Neuronal stem cell (in vitro differentiated cells): ENCODE measurements around the gene BRPF3. TPM values are rescaled to one million over a fixed set of nuclear protein-coding genes. Genes with fewer than 3 reads are reported as not detected.

ENCODE experiments used
- DNase-seq: peaks from one replicate; pipeline ENCODE4 v3.0.0-alpha.2; 2013; ENCODE audit warnings: low spot score
- H2AFZ ChIP-seq: one replicate; pipeline ENCODE4 v1.6.1; 2013; ENCODE audit warnings: mild to moderate bottlenecking, low read length, inconsistent platforms
- H2AK5ac ChIP-seq: 2 replicates; pipeline ENCODE4 v1.6.1; 2013; ENCODE audit warnings: low read depth, mild to moderate bottlenecking, inconsistent platforms, low read length, moderate library complexity, mixed read lengths
- H2BK120ac ChIP-seq: 2 replicates; pipeline ENCODE4 v1.6.1; 2013; ENCODE audit warnings: low read depth, mild to moderate bottlenecking, inconsistent platforms, low read length, moderate library complexity, mixed read lengths
- H2BK12ac ChIP-seq: one replicate; pipeline ENCODE4 v1.6.1; 2013; ENCODE audit warnings: low read length, inconsistent platforms
- H2BK15ac ChIP-seq: 2 replicates; pipeline ENCODE4 v1.6.1; 2013; ENCODE audit warnings: mild to moderate bottlenecking, low read length, inconsistent platforms, mixed read lengths
- H2BK5ac ChIP-seq: one replicate; pipeline ENCODE4 v1.6.1; 2013; ENCODE audit warnings: inconsistent platforms, mild to moderate bottlenecking, low read length, moderate library complexity
- H3K14ac ChIP-seq: one replicate; pipeline ENCODE4 v1.6.1; 2013; ENCODE audit warnings: low read length, inconsistent platforms
- H3K18ac ChIP-seq: 2 replicates; pipeline ENCODE4 v1.6.1; 2013; ENCODE audit warnings: low read length, inconsistent platforms
- H3K23ac ChIP-seq: 2 replicates; pipeline ENCODE4 v1.6.1; 2013; ENCODE audit warnings: low read depth, mild to moderate bottlenecking, mixed read lengths, low read length, inconsistent platforms; ENCODE audit not compliant: poor library complexity
- H3K27ac ChIP-seq: replicated peaks from 3 replicates; pipeline ENCODE4 v1.5.1; 2013; ENCODE audit warnings: low read length, inconsistent platforms
- H3K27me3 ChIP-seq, 3 experiments: 2 replicates each; pipeline ENCODE4 v1.6.1; 2013; ENCODE audit warnings: low read length in 3 of 3, mild to moderate bottlenecking in 2 of 3, inconsistent platforms in 1 of 3, low read depth in 1 of 3, mixed read lengths in 1 of 3, moderate library complexity in 1 of 3; ENCODE audit not compliant: control insufficient read depth in 3 of 3, insufficient read depth in 3 of 3
- H3K36me3 ChIP-seq, 2 donors: replicated peaks in 1 of 2; 2 replicates each; pipeline ENCODE4 v1.6.1; 2013; ENCODE audit warnings: low read length in 2 of 2; ENCODE audit not compliant: control insufficient read depth in 2 of 2, insufficient read depth in 2 of 2
- H3K4ac ChIP-seq: 2 replicates; pipeline ENCODE4 v1.6.1; 2013; ENCODE audit warnings: inconsistent platforms, mild to moderate bottlenecking, low read length, moderate library complexity
- H3K4me1 ChIP-seq, 2 donors: 1 replicate in 1 of 2; 2 replicates in 1 of 2; pipeline ENCODE4 v1.6.1; 2013; ENCODE audit warnings: low read length in 2 of 2, low read depth in 1 of 2; ENCODE audit not compliant: control insufficient read depth in 2 of 2, insufficient read depth in 1 of 2
- H3K4me2 ChIP-seq: one replicate; pipeline ENCODE4 v1.6.1; 2013; ENCODE audit warnings: mild to moderate bottlenecking, low read length, inconsistent platforms; ENCODE audit not compliant: insufficient read depth, poor library complexity, severe bottlenecking
- H3K4me3 ChIP-seq, 2 donors: 2 replicates each; pipeline ENCODE4 v1.5.1; 2013; ENCODE audit warnings: low read length in 2 of 2, mild to moderate bottlenecking in 2 of 2, inconsistent platforms in 1 of 2, moderate library complexity in 1 of 2
- H3K79me1 ChIP-seq: one replicate; pipeline ENCODE4 v1.6.1; 2013; ENCODE audit warnings: low read depth, mild to moderate bottlenecking, inconsistent platforms, low read length, moderate library complexity
- H3K9ac ChIP-seq: one replicate; pipeline ENCODE4 v1.6.1; 2013; ENCODE audit warnings: mild to moderate bottlenecking, low read depth, low read length, inconsistent platforms; ENCODE audit not compliant: poor library complexity
- H3K9me3 ChIP-seq, 2 donors: replicated peaks in 1 of 2; 2 replicates each; pipeline versions ENCODE3 to v1.6.1; 2013; ENCODE audit warnings: low read length in 2 of 2, mild to moderate bottlenecking in 2 of 2, inconsistent platforms in 1 of 2, low read depth in 1 of 2, mixed read lengths in 1 of 2, moderate library complexity in 1 of 2; ENCODE audit not compliant: control insufficient read depth in 2 of 2, insufficient read depth in 1 of 2
- H4K8ac ChIP-seq: one replicate; pipeline ENCODE4 v1.6.1; 2013; ENCODE audit warnings: low read depth, mild to moderate bottlenecking, inconsistent platforms, low read length, moderate library complexity
- H4K91ac ChIP-seq: one replicate; pipeline ENCODE4 v1.6.1; 2013; ENCODE audit warnings: low read length, low read depth, mild to moderate bottlenecking, inconsistent platforms; ENCODE audit not compliant: poor library complexity
- WGBS, 2 donors: extraction: QIAGEN DNeasy Blood & Tissue Kit; methylation state at CpG; one replicate each; pipeline ENCODE4 v1.1.7; 2013; ENCODE audit warnings: missing lambda C conversion rate in 2 of 2, mixed read lengths in 1 of 2; ENCODE audit not compliant: insufficient read length in 2 of 2, insufficient replicate concordance in 1 of 2; ENCODE audit errors: extremely low coverage in 2 of 2; 5-methylcytosine and 5-hydroxymethylcytosine counted together
- polyA plus RNA-seq, 2 experiments: library from polyadenylated mRNA; stranded (reverse); fragments of 200-250 nt; gene quantifications; one replicate each; pipeline ENCODE4 v1.2.3, GENCODE V29; 2013

BRPF3 gene
- polyA plus RNA-seq (2013, experiment 1 of 2) = 20.5 TPM
- 20.4 TPM for polyA plus RNA-seq (2013, experiment 2 of 2)

- H2AFZ ChIP-seq = peak within 1 kb of the TSS; percentile 80
- H3K23ac ChIP-seq = peak within 1 kb of the TSS; percentile 83
- peak within 1 kb of the TSS; percentile 85 for H3K9ac ChIP-seq
- H3K36me3 ChIP-seq = peaks cover 15 to 36% of the 10 kb centered on the region in 2 donors
- peak within 1 kb of the TSS; percentile 44 for H2BK5ac ChIP-seq
- WGBS, 2 donors = no CpG with 5 or more reads among the region's 79 CpGs
- DNase-seq = peak; percentile 74
- H3K4me1 ChIP-seq = peaks cover 2 to 4% of the 10 kb centered on the region in 2 donors
- no peak within 1 kb of the TSS for H4K91ac ChIP-seq
- H3K4me2 ChIP-seq = peak within 1 kb of the TSS; percentile 79
- no peak within 1 kb of the TSS for H2BK12ac ChIP-seq
- H3K27ac ChIP-seq = peak within 1 kb of the TSS; percentile 93
- peak within 1 kb of the TSS; percentile 64 for H2BK120ac ChIP-seq
- H3K27me3 ChIP-seq = no peaks in the 10 kb centered on the region
- no peak within 1 kb of the TSS for H3K14ac ChIP-seq
- H3K79me1 ChIP-seq = peaks cover 13% of the 10 kb centered on the region
- peak within 1 kb of the TSS; percentile 45 for H2BK15ac ChIP-seq
- peak within 1 kb of the TSS; percentile 50 to 90 for H3K4me3 ChIP-seq
- H4K8ac ChIP-seq = no peak within 1 kb of the TSS
- H3K9me3 ChIP-seq = peaks cover 0 to 22% of the 10 kb centered on the region in 2 donors
- H3K4ac ChIP-seq = no peak within 1 kb of the TSS
- H2AK5ac ChIP-seq = peak within 1 kb of the TSS; percentile 58
- peak within 1 kb of the TSS; percentile 96 for H3K18ac ChIP-seq
Observed at GRCh38 chr6:36196113-36196879, at the start of gene BRPF3. Gene BRPF3 (plus strand): TSS chr6:36196744. CDS start chr6:36200323, 3,579 bp downstream.

- Histone ChIP-seq H3K18ac (no peak overlapping the region), H3K9ac (no peak overlapping the region), H3K9me3 (no peaks in the 10 kb centered on the region), H2BK120ac (no peak overlapping the region), H2AFZ (no peak overlapping the region), H3K14ac (no peak overlapping the region), H2AK5ac (no peak overlapping the region), H3K4me3 (no peak overlapping the region), H2BK5ac (no peak overlapping the region), H2BK15ac (no peak overlapping the region), H3K79me1 (no peaks in the 10 kb centered on the region), H3K27ac (no peak overlapping the region), H3K4ac (no peak overlapping the region), H3K4me1 (no peaks in the 10 kb centered on the region), H3K27me3 (peaks cover 0 to 16% (median 2%) of the 10 kb centered on the region in 3 experiments), H3K36me3 (no peaks in the 10 kb centered on the region), H4K8ac (no peak overlapping the region), H4K91ac (no peak overlapping the region), H2BK12ac (no peak overlapping the region), H3K23ac (no peak overlapping the region), H3K4me2 (no peak overlapping the region)
- no CpG with 5 or more reads among the region's 3 CpGs for WGBS, 2 donors
- DNase-seq = no peak
Observed at GRCh38 chr6:36147294-36147693, 49.2 kb upstream of the BRPF3 start.

- Histone ChIP-seq H3K14ac (no peak overlapping the region), H3K4me3 (no peak overlapping the region), H3K9me3 (no peaks in the 10 kb centered on the region), H2BK5ac (no peak overlapping the region), H4K91ac (no peak overlapping the region), H3K4me1 (no peaks in the 10 kb centered on the region), H3K9ac (no peak overlapping the region), H2BK12ac (no peak overlapping the region), H3K36me3 (no peaks in the 10 kb centered on the region), H4K8ac (no peak overlapping the region), H2AFZ (no peak overlapping the region), H3K27ac (no peak overlapping the region), H3K79me1 (no peaks in the 10 kb centered on the region), H3K23ac (no peak overlapping the region), H2BK120ac (no peak overlapping the region), H3K27me3 (peaks cover 0 to 16% (median 2%) of the 10 kb centered on the region in 3 experiments), H2AK5ac (no peak overlapping the region), H3K4me2 (no peak overlapping the region), H2BK15ac (no peak overlapping the region), H3K4ac (no peak overlapping the region), H3K18ac (no peak overlapping the region)
- no peak for DNase-seq
Observed at GRCh38 chr6:36149476-36149875, 47.1 kb upstream of the BRPF3 start.

GRCh38 chr6:36150283-36150682, 46.3 kb upstream of the BRPF3 start:
- H3K79me1 ChIP-seq = no peaks in the 10 kb centered on the region
- H3K4me1 ChIP-seq = no peaks in the 10 kb centered on the region
- H3K36me3 ChIP-seq = no peaks in the 10 kb centered on the region
- H3K4me3 ChIP-seq = no peak overlapping the region
- no peak overlapping the region for H2AK5ac ChIP-seq
- H2BK12ac ChIP-seq = no peak overlapping the region
- H2BK15ac ChIP-seq = no peak overlapping the region
- no peak overlapping the region for H3K27ac ChIP-seq
- H2BK120ac ChIP-seq = no peak overlapping the region
- H3K14ac ChIP-seq = no peak overlapping the region
- peaks cover 0 to 16% (median 2%) of the 10 kb centered on the region in 3 experiments for H3K27me3 ChIP-seq
- no peak overlapping the region for H3K18ac ChIP-seq
- no peak overlapping the region for H4K8ac ChIP-seq
- no peak overlapping the region for H3K4ac ChIP-seq
- H2AFZ ChIP-seq = no peak overlapping the region
- H4K91ac ChIP-seq = no peak overlapping the region
- no peak for DNase-seq
- no peak overlapping the region for H3K9ac ChIP-seq
- H3K4me2 ChIP-seq = no peak overlapping the region
- WGBS, 2 donors = no CpG with 5 or more reads among the region's 3 CpGs
- H3K9me3 ChIP-seq = no peaks in the 10 kb centered on the region
- no peak overlapping the region for H3K23ac ChIP-seq
- H2BK5ac ChIP-seq = no peak overlapping the region
